Fibroblast of the conjunctiva (primary cell): ENCODE measurements around the gene POMGNT1.

Source experiments
- DNase-seq: peaks from one replicate; pipeline ENCODE4 v3.0.0-alpha.2; 2010; ENCODE audit warnings: low read depth

POMGNT1 gene

GRCh38 chr1:46210561-46210960 lies 12.3 kb upstream of the POMGNT1 start:
- no peak for DNase-seq

- DNase-seq, result no peak
Observed at GRCh38 chr1:46206399-46206798, 8.2 kb upstream of the POMGNT1 start.

GRCh38 chr1:46205791-46206190 lies 7.6 kb upstream of the POMGNT1 start:
- no peak for DNase-seq

GRCh38 chr1:46205141-46205540 lies 6.9 kb upstream of the POMGNT1 start:
- DNase-seq, result no peak

GRCh38 chr1:46204406-46204742 lies 6.1 kb upstream of the POMGNT1 start:
- no peak for DNase-seq

- no peak for DNase-seq
Observed at GRCh38 chr1:46203738-46204405, 5.6 kb upstream of the POMGNT1 start.

GRCh38 chr1:46199233-46199749 lies 1.1 kb upstream of the POMGNT1 start:
- no peak for DNase-seq

- no peak for DNase-seq
Observed at GRCh38 chr1:46197560-46197963, 672 bp downstream of the POMGNT1 start.

- DNase-seq, result no peak
Observed at GRCh38 chr1:46196609-46197008, 1.6 kb downstream of the POMGNT1 start.

GRCh38 chr1:46194641-46195193 lies 3.5 kb downstream of the POMGNT1 start:
- DNase-seq, result no peak

GRCh38 chr1:46193984-46194570 lies 4.2 kb downstream of the POMGNT1 start:
- DNase-seq, result no peak

GRCh38 chr1:46193285-46193684 lies 4.9 kb downstream of the POMGNT1 start:
- no peak for DNase-seq

GRCh38 chr1:46192171-46192570 lies 6.1 kb downstream of the POMGNT1 start:
- no peak for DNase-seq

- no peak for DNase-seq
Observed at GRCh38 chr1:46191033-46191701, 7.1 kb downstream of the POMGNT1 start.

- no peak for DNase-seq
Observed at GRCh38 chr1:46190539-46190938, 7.7 kb downstream of the POMGNT1 start.

GRCh38 chr1:46188295-46189030 lies 9.8 kb downstream of the POMGNT1 start:
- no peak for DNase-seq

GRCh38 chr1:46187106-46187869 lies 10.9 kb downstream of the POMGNT1 start:
- no peak for DNase-seq

GRCh38 chr1:46186076-46186475 lies 12.2 kb downstream of the POMGNT1 start:
- no peak for DNase-seq

- no peak for DNase-seq
Observed at GRCh38 chr1:46184920-46185658, 13.1 kb downstream of the POMGNT1 start.

GRCh38 chr1:46183926-46184557 lies 14.2 kb downstream of the POMGNT1 start:
- no peak for DNase-seq
